ENCODE results near the gene JMY.

The JMY gene

DNA sequence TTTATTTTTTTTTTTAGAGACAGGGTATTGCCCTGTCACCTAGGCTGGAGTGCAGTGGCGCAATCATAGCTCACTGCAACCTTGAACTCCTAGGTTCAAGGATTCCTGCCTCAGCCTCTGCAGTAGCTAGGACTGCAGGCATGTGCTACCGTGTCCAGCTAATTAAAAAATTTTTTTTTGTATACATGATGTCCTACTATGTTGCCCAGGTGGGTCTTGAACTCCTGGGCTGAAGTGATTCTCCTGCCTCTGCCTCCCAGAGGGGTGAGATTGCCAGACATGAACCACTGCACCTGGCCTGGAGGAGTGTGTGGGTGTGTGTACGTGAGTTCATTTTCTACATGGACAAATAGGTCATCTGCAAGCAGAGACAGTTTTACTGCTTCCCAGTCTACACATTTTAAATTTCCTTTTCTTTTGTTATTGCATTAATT lies 33.8 kb downstream of the JMY start:
- DNase-seq (ENCODE audit: low spot score): no peak
- POLR2A ChIA-PET (ENCODE audit: low non-redundant PET): no interaction called here
- no peak overlapping the region for H3K27ac ChIP-seq
- CTCF ChIA-PET: no interaction called here
- TF ChIP-seq, protein P1, sequence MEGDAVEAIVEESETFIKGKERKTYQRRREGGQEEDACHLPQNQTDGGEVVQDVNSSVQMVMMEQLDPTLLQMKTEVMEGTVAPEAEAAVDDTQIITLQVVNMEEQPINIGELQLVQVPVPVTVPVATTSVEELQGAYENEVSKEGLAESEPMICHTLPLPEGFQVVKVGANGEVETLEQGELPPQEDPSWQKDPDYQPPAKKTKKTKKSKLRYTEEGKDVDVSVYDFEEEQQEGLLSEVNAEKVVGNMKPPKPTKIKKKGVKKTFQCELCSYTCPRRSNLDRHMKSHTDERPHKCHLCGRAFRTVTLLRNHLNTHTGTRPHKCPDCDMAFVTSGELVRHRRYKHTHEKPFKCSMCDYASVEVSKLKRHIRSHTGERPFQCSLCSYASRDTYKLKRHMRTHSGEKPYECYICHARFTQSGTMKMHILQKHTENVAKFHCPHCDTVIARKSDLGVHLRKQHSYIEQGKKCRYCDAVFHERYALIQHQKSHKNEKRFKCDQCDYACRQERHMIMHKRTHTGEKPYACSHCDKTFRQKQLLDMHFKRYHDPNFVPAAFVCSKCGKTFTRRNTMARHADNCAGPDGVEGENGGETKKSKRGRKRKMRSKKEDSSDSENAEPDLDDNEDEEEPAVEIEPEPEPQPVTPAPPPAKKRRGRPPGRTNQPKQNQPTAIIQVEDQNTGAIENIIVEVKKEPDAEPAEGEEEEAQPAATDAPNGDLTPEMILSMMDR (conservative IDR thresholded peaks at IDR 0.05; ENCODE audit: low read depth): no peak

DNA sequence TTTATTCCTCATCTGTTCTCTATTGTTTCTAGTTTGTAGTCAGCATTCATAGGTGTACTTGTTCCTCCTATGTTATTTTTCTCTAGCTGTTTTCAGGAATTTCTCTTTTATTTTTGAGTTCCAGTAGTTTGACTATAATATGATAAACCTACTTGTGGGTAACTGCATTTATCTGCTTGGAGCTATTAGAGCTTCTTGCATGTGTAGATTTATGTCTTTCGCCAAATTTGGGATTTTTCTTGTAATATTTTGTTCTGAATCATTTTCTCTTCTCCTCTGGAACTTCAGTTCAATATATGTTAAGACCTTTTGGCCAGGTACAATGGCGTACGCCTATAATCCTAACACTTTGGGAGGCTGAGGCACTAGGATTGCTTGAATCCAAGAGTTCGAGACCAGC lies 37.4 kb downstream of the JMY start:
- H3K27ac ChIP-seq: no peak overlapping the region
- CTCF ChIA-PET: no interaction called here
- POLR2A ChIA-PET (ENCODE audit: low non-redundant PET): no interaction called here
- TF ChIP-seq, protein P1 (conservative IDR thresholded peaks at IDR 0.05; ENCODE audit: low read depth): no peak
- DNase-seq (ENCODE audit: low spot score): no peak

DNA sequence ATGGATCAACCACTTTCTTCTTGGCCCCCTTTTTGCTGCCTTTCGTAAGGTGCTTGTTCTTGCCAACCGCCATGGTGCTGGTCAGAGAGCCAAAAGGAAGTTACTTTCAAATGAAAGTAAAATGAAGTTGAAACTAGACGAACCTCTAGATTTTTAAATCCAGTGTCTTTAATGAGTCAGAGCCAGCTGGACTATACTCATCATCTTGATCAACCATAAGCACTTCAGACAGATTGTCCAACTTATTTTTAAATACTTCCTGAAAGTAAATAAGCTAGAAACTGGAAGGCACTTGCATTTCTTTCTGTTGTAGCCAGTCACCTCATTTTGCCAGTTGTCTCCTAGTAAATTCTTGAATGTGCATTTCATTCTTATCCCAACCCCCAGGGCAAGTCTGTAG lies 48.9 kb downstream of the JMY start:
- CTCF ChIA-PET: interaction anchor here (0.6 to 1.1 kb wide), 3 partner anchors 28 to 1120 kb away, joined by 3 to 4 read pairs (median 3); no protein-coding TSS in a partner anchor
- no peak for DNase-seq (ENCODE audit: low spot score)
- H3K27ac ChIP-seq: no peak overlapping the region
- TF ChIP-seq, protein P1 (conservative IDR thresholded peaks at IDR 0.05; ENCODE audit: low read depth): no peak
- POLR2A ChIA-PET (ENCODE audit: low non-redundant PET): no interaction called here

DNA sequence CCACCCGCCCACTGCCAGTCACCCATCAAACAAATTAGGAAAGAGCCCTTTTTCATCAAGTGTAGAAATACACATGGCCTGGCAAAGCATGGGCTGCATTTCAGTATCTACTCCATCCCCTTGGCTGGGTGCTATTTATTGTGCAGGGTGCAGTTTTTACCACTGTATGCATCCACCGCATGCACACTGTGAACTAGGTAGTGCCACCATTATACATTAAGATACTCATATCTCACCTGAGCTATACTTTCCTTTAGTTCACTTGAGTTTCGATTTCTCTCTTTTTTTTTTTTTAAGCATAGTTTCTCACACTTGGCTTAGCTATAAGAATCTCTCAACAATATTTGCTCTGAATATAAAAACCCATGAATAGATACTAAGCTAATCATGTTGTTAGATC lies 49.4 kb downstream of the JMY start:
- TF ChIP-seq, protein P1 (conservative IDR thresholded peaks at IDR 0.05; ENCODE audit: low read depth): no peak
- ChIA-PET CTCF (interaction anchor here (0.6 to 1.1 kb wide), 2 partner anchors 152 to 1120 kb away, joined by 3 to 4 read pairs; no protein-coding TSS in a partner anchor), POLR2A (ENCODE audit: low non-redundant PET) (no interaction called here)
- no peak overlapping the region for H3K27ac ChIP-seq
- DNase-seq (ENCODE audit: low spot score): no peak

DNA sequence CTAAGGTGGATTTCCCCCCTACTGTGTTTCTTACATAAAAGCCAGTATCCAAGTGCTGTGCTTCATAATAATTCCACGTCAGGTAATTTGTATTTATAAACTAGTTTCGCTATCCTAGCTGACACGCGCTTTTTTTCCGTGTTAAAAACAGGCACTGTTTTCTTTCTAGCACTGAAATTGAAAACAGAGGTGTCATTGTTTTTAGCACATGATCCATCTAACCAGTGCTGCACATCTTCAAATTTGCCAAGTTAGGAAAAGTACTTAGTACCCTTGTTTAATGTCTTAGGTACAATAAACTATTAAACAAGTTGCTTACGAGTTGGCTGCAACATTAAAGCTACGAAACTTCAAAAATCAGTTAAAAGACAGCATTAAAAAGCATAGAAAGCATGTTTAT lies 49.9 kb downstream of the JMY start:
- DNase-seq (ENCODE audit: low spot score): no peak
- POLR2A ChIA-PET (ENCODE audit: low non-redundant PET): no interaction called here
- CTCF ChIA-PET: interaction anchor here (1.1 kb wide), 1 partner anchor 153 kb away, joined by 4 read pairs; no protein-coding TSS in a partner anchor
- H3K27ac ChIP-seq: no peak overlapping the region
- TF ChIP-seq, protein P1 (conservative IDR thresholded peaks at IDR 0.05; ENCODE audit: low read depth): no peak

DNA sequence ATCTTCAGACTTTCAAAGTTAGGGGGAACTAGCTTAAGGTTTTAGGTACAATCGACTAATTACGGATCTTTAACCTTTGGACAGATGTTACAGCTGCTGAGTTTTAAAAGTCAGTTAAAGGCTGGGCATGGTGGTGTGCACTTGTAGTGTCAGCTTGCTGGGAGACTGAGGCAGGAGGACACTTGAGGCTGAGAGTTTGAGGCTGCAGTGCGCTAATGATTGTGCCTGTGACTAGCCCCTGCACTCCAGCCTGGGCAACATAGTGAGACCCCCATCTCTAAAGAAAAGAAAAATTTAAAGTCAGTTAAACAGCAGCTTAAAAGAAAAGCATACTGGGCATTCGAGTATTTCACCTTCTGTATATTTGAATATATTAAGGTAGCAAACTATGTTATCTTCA lies 51.4 kb downstream of the JMY start:
- POLR2A ChIA-PET (ENCODE audit: low non-redundant PET): no interaction called here
- H3K27ac ChIP-seq: no peak overlapping the region
- TF ChIP-seq, protein P1 (conservative IDR thresholded peaks at IDR 0.05; ENCODE audit: low read depth): no peak
- no peak for DNase-seq (ENCODE audit: low spot score)
- CTCF ChIA-PET: interaction anchor here (0.8 to 1.3 kb wide), 2 partner anchors 10 to 159 kb away, joined by 3 to 4 read pairs; no protein-coding TSS in a partner anchor
